DOHH2 (cell line): Measurements from ENCODE around the gene MARF1.

ENCODE experiments used
- H3F3A ChIP-seq: fragments of 200-600 bp; sonication (generic), shearing (Covaris generic); 2 replicates; pipeline ENCODE4 v1.6.0; 2016; ENCODE audit warnings: antibody characterized with exemption, mild to moderate bottlenecking; ENCODE audit not compliant: control insufficient read depth, insufficient read depth
- H3K27ac ChIP-seq: fragments of 200-600 bp; sonication (generic); 2 replicates; pipeline ENCODE4 v1.5.1; 2014; ENCODE audit warnings: low read depth, mild to moderate bottlenecking, low read length, moderate library complexity
- H3K27me3 ChIP-seq: fragments of 200-600 bp; sonication (generic); 2 replicates; pipeline ENCODE4 v1.6.1; 2014; ENCODE audit warnings: mild to moderate bottlenecking, low read length, mixed read lengths; ENCODE audit not compliant: control insufficient read depth
- H3K36me3 ChIP-seq: fragments of 200-600 bp; sonication (generic); 2 replicates; pipeline ENCODE4 v1.6.1; 2014; ENCODE audit warnings: mild to moderate bottlenecking, low read length, moderate library complexity, mixed read lengths; ENCODE audit not compliant: control insufficient read depth
- H3K4me1 ChIP-seq: fragments of 200-600 bp; sonication (generic); 2 replicates; pipeline ENCODE4 v1.6.1; 2014; ENCODE audit warnings: mild to moderate bottlenecking, low read length, mixed read lengths; ENCODE audit not compliant: control insufficient read depth
- H3K4me2 ChIP-seq: fragments of 200-600 bp; sonication (generic); 2 replicates; pipeline ENCODE4 v1.6.0; 2014; ENCODE audit warnings: mild to moderate bottlenecking, low read length, moderate library complexity
- H3K4me3 ChIP-seq: fragments of 200-600 bp; sonication (generic); 2 replicates; pipeline ENCODE4 v1.5.1; 2014; ENCODE audit warnings: mild to moderate bottlenecking, low read length, mixed read lengths
- H3K79me2 ChIP-seq: fragments of 200-600 bp; sonication (generic); 2 replicates; pipeline ENCODE4 v1.6.1; 2014; ENCODE audit warnings: mild to moderate bottlenecking, low read length, mixed read lengths; ENCODE audit not compliant: control insufficient read depth
- H3K9me2 ChIP-seq: fragments of 200-600 bp; sonication (generic); replicated peaks from 2 replicates; pipeline ENCODE4 v1.6.1; 2014; ENCODE audit warnings: mild to moderate bottlenecking, low read length, mixed read lengths; ENCODE audit not compliant: control insufficient read depth
- H3K9me3 ChIP-seq: fragments of 200-600 bp; sonication (generic); 2 replicates; pipeline ENCODE4 v1.6.1; 2014; ENCODE audit warnings: antibody characterized with exemption, low read length, mixed read lengths; ENCODE audit not compliant: control insufficient read depth, insufficient read depth
- H4K20me1 ChIP-seq: fragments of 200-600 bp; sonication (generic); 2 replicates; pipeline ENCODE4 v1.6.0; 2014; ENCODE audit warnings: low read depth, mild to moderate bottlenecking, antibody characterized with exemption, low read length, moderate library complexity; ENCODE audit not compliant: control insufficient read depth, insufficient read depth
- CTCF ChIP-seq: fragments of 200-600 bp; sonication (generic); IDR thresholded peaks from one replicate; pipeline ENCODE4 v1.5.1; 2014; ENCODE audit warnings: antibody characterized with exemption, mild to moderate bottlenecking, low read depth, low read length; ENCODE audit not compliant: poor library complexity, severe bottlenecking
- EZH2phosphoT487 ChIP-seq: fragments of 200-600 bp; sonication (generic); IDR thresholded peaks from 2 replicates; pipeline ENCODE4 v1.6.1; 2017; ENCODE audit warnings: borderline replicate concordance, mild to moderate bottlenecking, antibody characterized with exemption, low read length, moderate library complexity, mixed read lengths

Gene MARF1

GRCh38 chr16:15606518-15607220 lies 36.3 kb downstream of the MARF1 start:
- Histone ChIP-seq H3K4me1 (no peaks in the 10 kb centered on the region), H3K27ac (no peak overlapping the region), H3F3A (no peaks in the 10 kb centered on the region), H3K9me3 (no peaks in the 10 kb centered on the region), H3K79me2 (no peaks in the 10 kb centered on the region), H3K27me3 (no peaks in the 10 kb centered on the region), H3K36me3 (peaks cover 97% of the 10 kb centered on the region), H4K20me1 (no peaks in the 10 kb centered on the region), H3K9me2 (no peaks in the 10 kb centered on the region), H3K4me3 (no peak overlapping the region), H3K4me2 (no peak overlapping the region)
- no peak for TF ChIP-seq EZH2phosphoT487
- no peak for TF ChIP-seq CTCF

- Histone ChIP-seq H3K36me3 (peaks cover 98% of the 10 kb centered on the region), H3K27ac (no peak overlapping the region), H3K79me2 (no peaks in the 10 kb centered on the region), H3K9me2 (no peaks in the 10 kb centered on the region), H4K20me1 (no peaks in the 10 kb centered on the region), H3K27me3 (no peaks in the 10 kb centered on the region), H3K4me1 (no peaks in the 10 kb centered on the region), H3K9me3 (no peaks in the 10 kb centered on the region), H3K4me3 (no peak overlapping the region), H3F3A (no peaks in the 10 kb centered on the region), H3K4me2 (no peak overlapping the region)
- TF ChIP-seq EZH2phosphoT487 (no peak), CTCF (no peak)
These were observed 37.0 kb downstream of the MARF1 start for GRCh38 chr16:15605839-15606517.

GRCh38 chr16:15604460-15605440 lies 38.2 kb downstream of the MARF1 start:
- no peak overlapping the region for H3K4me2 ChIP-seq
- H4K20me1 ChIP-seq = no peaks in the 10 kb centered on the region
- TF ChIP-seq EZH2phosphoT487 (no peak), CTCF (no peak)
- H3K79me2 ChIP-seq = no peaks in the 10 kb centered on the region
- H3F3A ChIP-seq = no peaks in the 10 kb centered on the region
- peaks cover 98% of the 10 kb centered on the region for H3K36me3 ChIP-seq
- H3K9me3 ChIP-seq = no peaks in the 10 kb centered on the region
- H3K4me3 ChIP-seq = no peak overlapping the region
- no peak overlapping the region for H3K27ac ChIP-seq
- no peaks in the 10 kb centered on the region for H3K4me1 ChIP-seq
- H3K9me2 ChIP-seq = no peaks in the 10 kb centered on the region
- no peaks in the 10 kb centered on the region for H3K27me3 ChIP-seq
